Renal pelvis (tissue), 4 donors: ENCODE measurements around the gene IGFLR1. TPM values are rescaled to one million over a fixed set of nuclear protein-coding genes. Genes with fewer than 3 reads are reported as not detected.
A peak's percentile ranks its signal among the peaks of the same experiment; 100 is the strongest.
"Not testable (repeated sequence)": the region's sequence is repeated elsewhere in the genome, so short reads cannot be mapped to it uniquely, and the experiment has no call there.

Experiments used
- DNase-seq: peaks from one replicate; pipeline ENCODE4 v3.0.0-alpha.2; 2013
- polyA plus RNA-seq, 3 donors: library from polyadenylated mRNA; unstranded; fragments of 120-200 nt; gene quantifications; one replicate each; pipeline ENCODE4 v1.2.1, GENCODE V29; 2013; ENCODE audit not compliant: insufficient read length in 3 of 3

The IGFLR1 gene
- polyA plus RNA-seq, 3 donors = 2.1 to 3.9 (median 3.8) TPM

- DNase-seq = no peak
These were observed 16.9 kb downstream of the IGFLR1 start for GRCh38 chr19:35725216-35725861.

- no peak for DNase-seq
These were observed 17.7 kb downstream of the IGFLR1 start for GRCh38 chr19:35724560-35724959.

- not testable (repeated sequence) for DNase-seq
These were observed 18.1 kb downstream of the IGFLR1 start for GRCh38 chr19:35724132-35724531.

DNA sequence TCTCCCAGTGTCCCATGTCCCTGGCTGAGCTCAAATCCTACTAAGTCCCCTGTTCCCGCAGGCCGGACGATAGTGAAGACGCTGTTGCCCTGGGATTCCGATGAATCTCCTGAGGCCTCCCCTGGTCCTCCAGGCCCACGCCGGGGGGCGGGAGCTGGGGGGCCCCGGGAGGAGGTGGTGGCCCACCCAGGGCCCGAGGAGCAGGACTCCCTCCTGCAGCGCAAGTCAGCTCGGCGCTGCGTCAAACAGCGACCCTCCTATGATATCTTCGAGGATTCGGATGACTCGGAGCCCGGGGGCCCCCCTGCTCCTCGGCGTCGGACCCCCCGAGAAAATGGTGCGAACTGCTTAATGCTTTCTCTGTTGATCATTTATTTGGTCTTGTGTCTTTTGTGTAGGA is 18.6 kb downstream of the IGFLR1 start:
- no peak for DNase-seq

DNA sequence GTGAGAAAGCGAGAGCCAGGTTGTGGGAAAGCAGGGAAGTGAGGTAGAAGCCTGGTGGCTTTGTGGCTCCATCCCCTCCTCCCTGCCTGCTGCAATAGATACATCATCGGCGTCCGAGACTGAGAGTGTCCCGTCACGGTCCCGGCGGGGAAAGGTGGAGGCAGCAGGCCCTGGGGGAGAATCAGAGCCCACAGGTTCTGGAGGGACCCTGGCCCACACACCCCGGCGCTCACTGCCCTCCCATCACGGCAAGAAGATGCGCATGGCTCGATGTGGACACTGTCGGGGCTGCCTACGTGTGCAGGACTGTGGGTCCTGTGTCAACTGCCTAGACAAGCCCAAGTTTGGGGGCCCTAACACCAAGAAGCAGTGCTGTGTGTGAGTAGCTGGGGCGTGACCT is 19.4 kb downstream of the IGFLR1 start:
- DNase-seq = no peak

DNA sequence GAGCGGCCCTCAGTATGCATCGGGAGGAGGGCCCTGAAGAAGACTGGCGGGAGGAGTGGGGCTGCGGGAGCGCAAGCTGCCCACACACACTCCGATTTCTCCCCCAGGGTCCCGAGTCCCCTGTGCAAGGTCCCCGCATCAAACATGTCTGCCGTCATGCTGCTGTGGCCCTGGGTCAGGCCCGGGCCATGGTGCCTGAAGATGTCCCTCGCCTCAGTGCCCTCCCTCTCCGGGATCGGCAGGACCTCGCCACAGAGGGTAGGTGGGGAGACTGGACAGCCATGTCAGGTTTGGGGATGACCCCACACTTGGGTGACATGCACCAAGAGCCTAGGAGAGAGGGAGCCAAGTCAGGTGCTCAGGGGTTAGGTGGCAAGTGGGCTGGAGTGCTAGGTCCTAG is 19.8 kb downstream of the IGFLR1 start:
- no peak for DNase-seq

DNA sequence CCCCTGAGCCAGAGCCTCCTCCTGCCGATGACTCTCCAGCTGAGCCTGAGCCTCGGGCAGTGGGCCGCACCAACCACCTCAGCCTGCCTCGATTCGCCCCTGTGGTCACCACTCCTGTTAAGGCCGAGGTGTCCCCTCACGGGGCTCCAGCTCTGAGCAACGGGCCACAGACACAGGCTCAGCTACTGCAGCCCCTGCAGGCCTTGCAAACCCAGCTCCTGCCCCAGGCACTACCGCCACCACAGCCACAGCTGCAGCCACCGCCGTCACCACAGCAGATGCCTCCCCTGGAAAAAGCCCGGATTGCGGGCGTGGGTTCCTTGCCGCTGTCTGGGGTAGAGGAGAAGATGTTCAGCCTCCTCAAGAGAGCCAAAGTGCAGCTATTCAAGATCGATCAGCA is 20.9 kb downstream of the IGFLR1 start:
- no peak for DNase-seq

DNA sequence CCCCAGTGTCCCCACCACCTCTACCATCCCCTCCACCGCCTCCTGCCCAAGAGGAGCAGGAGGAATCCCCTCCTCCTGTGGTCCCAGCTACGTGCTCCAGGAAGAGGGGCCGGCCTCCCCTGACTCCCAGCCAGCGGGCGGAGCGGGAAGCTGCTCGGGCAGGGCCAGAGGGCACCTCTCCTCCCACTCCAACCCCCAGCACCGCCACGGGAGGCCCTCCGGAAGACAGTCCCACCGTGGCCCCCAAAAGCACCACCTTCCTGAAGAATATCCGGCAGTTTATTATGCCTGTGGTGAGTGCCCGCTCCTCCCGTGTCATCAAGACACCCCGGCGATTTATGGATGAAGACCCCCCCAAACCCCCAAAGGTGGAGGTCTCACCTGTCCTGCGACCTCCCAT is 21.6 kb downstream of the IGFLR1 start:
- DNase-seq = no peak

- no peak for DNase-seq
These were observed 22.1 kb downstream of the IGFLR1 start for GRCh38 chr19:35720163-35720524.

- DNase-seq = no peak
These were observed 22.7 kb downstream of the IGFLR1 start for GRCh38 chr19:35719402-35720162.

DNA sequence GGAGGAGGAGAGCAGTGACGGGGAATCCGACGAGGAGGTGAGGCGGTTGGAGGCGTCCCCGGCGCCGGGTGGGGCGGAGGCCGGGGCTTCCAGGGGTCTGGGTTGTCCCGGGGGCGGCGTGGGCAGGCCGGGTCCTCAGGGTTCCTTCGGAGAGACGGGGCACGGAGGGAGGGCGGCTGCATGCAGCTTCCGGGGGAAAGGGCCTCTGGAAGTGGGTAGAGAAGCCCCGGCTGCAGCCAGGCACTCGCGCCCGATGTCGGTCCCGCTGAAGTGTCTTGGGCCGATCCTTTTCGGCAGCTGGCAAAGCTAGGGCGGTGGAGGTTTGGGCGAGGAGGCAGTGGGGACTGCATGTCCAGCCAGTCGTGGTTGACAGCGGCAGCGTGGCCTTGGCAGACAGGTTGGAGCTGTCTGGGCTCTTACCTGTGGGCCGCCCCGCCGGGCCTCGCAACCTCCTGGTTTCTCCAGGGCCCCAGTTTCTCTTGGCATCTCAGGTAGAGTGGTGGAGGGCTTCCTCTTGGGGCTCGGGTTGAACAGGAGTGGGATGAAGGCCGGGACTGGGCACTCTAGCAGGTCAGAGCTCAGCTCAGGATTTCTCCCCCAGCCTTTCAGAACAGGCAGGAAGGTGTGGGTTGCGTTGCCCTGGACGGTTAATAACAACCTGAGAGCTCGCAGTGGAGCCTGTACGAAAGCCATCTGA is 23.8 kb downstream of the IGFLR1 start:
- DNase-seq = no peak

- DNase-seq = peak; percentile 95
These were observed 24.4 kb downstream of the IGFLR1 start, which contains the start of gene KMT2B for GRCh38 chr19:35717665-35718344. Gene KMT2B (plus strand): TSS chr19:35718003. CDS start chr19:35718019, 16 bp downstream.

- DNase-seq = peak; percentile 83
These were observed 25.2 kb downstream of the IGFLR1 start for GRCh38 chr19:35716801-35717664.

GRCh38 chr19:35715981-35716800 is 26.1 kb downstream of the IGFLR1 start:
- peak; percentile 41 for DNase-seq

- DNase-seq = no peak
These were observed 26.9 kb downstream of the IGFLR1 start for GRCh38 chr19:35715355-35715809.

GRCh38 chr19:35714601-35715354 is 27.5 kb downstream of the IGFLR1 start:
- DNase-seq = no peak

GRCh38 chr19:35713904-35714495 is 28.3 kb downstream of the IGFLR1 start:
- DNase-seq = no peak

DNA sequence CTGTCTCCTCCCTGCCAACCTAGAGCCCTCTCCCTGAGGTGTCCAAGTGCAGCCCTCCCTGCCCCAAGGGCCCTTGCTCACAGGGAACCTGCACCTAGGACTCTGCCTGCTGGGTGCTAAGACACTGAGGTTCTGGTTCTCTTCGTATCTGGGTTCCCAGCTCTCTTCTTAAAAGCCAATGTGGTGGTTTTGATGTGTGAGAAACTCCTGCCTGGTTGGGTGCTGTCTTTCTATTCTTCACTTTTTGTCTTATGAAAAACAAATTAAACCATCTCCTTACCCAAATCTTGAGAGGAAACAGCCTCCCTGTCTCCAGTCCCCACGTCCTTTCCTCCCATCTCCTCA is 28.8 kb downstream of the IGFLR1 start:
- DNase-seq = no peak
